Mesenchymal stem cell (in vitro differentiated cells and primary cell): Measurements from ENCODE around the gene SV2B.

Experiments
- DNase-seq: peaks from one replicate; pipeline ENCODE4 v3.0.0-alpha.2; 2013
- H2AFZ ChIP-seq: one replicate; pipeline ENCODE4 v1.6.1; 2013; ENCODE audit warnings: low read depth, mild to moderate bottlenecking, control low read depth, inconsistent platforms, low read length, moderate library complexity
- H2AK5ac ChIP-seq: 2 replicates; pipeline ENCODE4 v1.6.1; 2013; ENCODE audit warnings: low read length, moderate library complexity, mild to moderate bottlenecking, inconsistent platforms; ENCODE audit not compliant: severe bottlenecking
- H2BK120ac ChIP-seq: one replicate; pipeline ENCODE4 v1.6.1; 2013; ENCODE audit warnings: low read depth, mild to moderate bottlenecking, inconsistent platforms, low read length, moderate library complexity
- H2BK12ac ChIP-seq, 2 experiments: one replicate each; pipeline ENCODE4 v1.6.1; 2013; ENCODE audit warnings: inconsistent platforms in 2 of 2, low read length in 2 of 2, mild to moderate bottlenecking in 2 of 2, moderate library complexity in 2 of 2, control low read depth in 1 of 2
- H2BK15ac ChIP-seq: one replicate; pipeline ENCODE4 v1.6.1; 2013; ENCODE audit warnings: mild to moderate bottlenecking, low read depth, inconsistent platforms; ENCODE audit not compliant: poor library complexity, severe bottlenecking
- H2BK5ac ChIP-seq: 2 replicates; pipeline ENCODE4 v1.6.1; 2013; ENCODE audit warnings: low read depth, mild to moderate bottlenecking, low read length, control low read depth, inconsistent platforms; ENCODE audit not compliant: poor library complexity, severe bottlenecking
- H3K14ac ChIP-seq, 2 experiments: one replicate each; pipeline ENCODE4 v1.6.1; 2013; ENCODE audit warnings: inconsistent platforms in 2 of 2, low read length in 2 of 2, control low read depth in 1 of 2, mild to moderate bottlenecking in 1 of 2, moderate library complexity in 1 of 2
- H3K18ac ChIP-seq, 2 experiments: one replicate each; pipeline ENCODE4 v1.6.1; 2013; ENCODE audit warnings: inconsistent platforms in 2 of 2, low read length in 2 of 2, control low read depth in 1 of 2, low read depth in 1 of 2, mild to moderate bottlenecking in 1 of 2
- H3K23ac ChIP-seq, 2 experiments: one replicate each; pipeline ENCODE4 v1.6.1; 2013; ENCODE audit warnings: inconsistent platforms in 2 of 2, low read length in 2 of 2, mild to moderate bottlenecking in 2 of 2, moderate library complexity in 2 of 2, control low read depth in 1 of 2
- H3K27ac ChIP-seq: 2 replicates; pipeline ENCODE4 v1.5.1; 2013; ENCODE audit warnings: mild to moderate bottlenecking, moderate library complexity, low read length, control low read depth, inconsistent platforms; ENCODE audit not compliant: poor library complexity, severe bottlenecking
- H3K27me3 ChIP-seq, 2 experiments: 2 replicates each; pipeline versions ENCODE4 v1.6.1 to v1.7.0; 2013; ENCODE audit warnings: low read length in 2 of 2, mild to moderate bottlenecking in 2 of 2, moderate library complexity in 2 of 2, control low read depth in 1 of 2, inconsistent platforms in 1 of 2; ENCODE audit not compliant: control insufficient read depth in 1 of 2, insufficient read depth in 1 of 2
- H3K36me3 ChIP-seq, 2 experiments: 2 replicates each; pipeline versions ENCODE4 v1.6.1 to v1.7.0; 2013; ENCODE audit warnings: low read length in 2 of 2, control low read depth in 1 of 2, inconsistent platforms in 1 of 2, low read depth in 1 of 2, mild to moderate bottlenecking in 1 of 2; ENCODE audit not compliant: insufficient read depth in 2 of 2, control insufficient read depth in 1 of 2
- H3K4ac ChIP-seq, 2 experiments: one replicate each; pipeline ENCODE4 v1.6.1; 2013; ENCODE audit warnings: inconsistent platforms in 2 of 2, low read length in 2 of 2, mild to moderate bottlenecking in 2 of 2, moderate library complexity in 2 of 2, control low read depth in 1 of 2, low read depth in 1 of 2
- H3K4me1 ChIP-seq: 2 replicates; pipeline ENCODE4 v1.6.1; 2013; ENCODE audit warnings: low read depth, low read length, control low read depth; ENCODE audit not compliant: control insufficient read depth, insufficient read depth
- H3K4me2 ChIP-seq: 2 replicates; pipeline ENCODE4 v1.6.1; 2013; ENCODE audit warnings: low read length, mild to moderate bottlenecking, inconsistent platforms; ENCODE audit not compliant: poor library complexity, severe bottlenecking
- H3K4me3 ChIP-seq, 2 experiments: 2 replicates each; pipeline versions ENCODE4 v1.5.1 to v1.7.0; 2013; ENCODE audit warnings: low read length in 2 of 2, mild to moderate bottlenecking in 2 of 2, control low read depth in 1 of 2, low read depth in 1 of 2; ENCODE audit not compliant: insufficient read depth in 1 of 2
- H3K79me1 ChIP-seq: replicated peaks from 2 replicates; pipeline ENCODE4 v1.6.1; 2013; ENCODE audit warnings: mild to moderate bottlenecking, control low read depth, low read length, inconsistent platforms; ENCODE audit not compliant: poor library complexity, severe bottlenecking
- H3K9ac ChIP-seq: 2 replicates; pipeline ENCODE4 v1.7.0; 2013; ENCODE audit warnings: mild to moderate bottlenecking, low read length, moderate library complexity
- H3K9me3 ChIP-seq: 2 replicates; pipeline ENCODE4 v1.7.0; 2013; ENCODE audit warnings: mild to moderate bottlenecking, low read length; ENCODE audit not compliant: control insufficient read depth
- H4K8ac ChIP-seq: one replicate; pipeline ENCODE4 v1.6.1; 2013; ENCODE audit warnings: inconsistent platforms, mild to moderate bottlenecking, low read length, moderate library complexity
- H4K91ac ChIP-seq: one replicate; pipeline ENCODE4 v1.6.1; 2013; ENCODE audit warnings: mild to moderate bottlenecking, low read length, inconsistent platforms
- WGBS: methylation state at CpG from one replicate; pipeline ENCODE4 v1.1.7; 2013; ENCODE audit warnings: mixed read lengths; 5-methylcytosine and 5-hydroxymethylcytosine counted together

SV2B gene

GRCh38 chr15:91200101-91200754 is 100.2 kb downstream of the SV2B start:
- no peaks in the 10 kb centered on the region for H3K36me3 ChIP-seq
- no peak overlapping the region for H2AFZ ChIP-seq
- no peaks in the 10 kb centered on the region for H3K4me1 ChIP-seq
- H3K4ac ChIP-seq: no peak overlapping the region
- no peak overlapping the region for H3K9ac ChIP-seq
- H2BK12ac ChIP-seq: no peak overlapping the region
- H2BK15ac ChIP-seq: no peak overlapping the region
- no peak for DNase-seq
- H3K79me1 ChIP-seq: no peaks in the 10 kb centered on the region
- H2BK120ac ChIP-seq: no peak overlapping the region
- no peak overlapping the region for H4K8ac ChIP-seq
- 84% methylated on average over 4 of the region's 5 CpGs for WGBS
- H3K23ac ChIP-seq: no peak overlapping the region
- no peak overlapping the region for H3K18ac ChIP-seq
- H3K4me2 ChIP-seq: no peak overlapping the region
- H2AK5ac ChIP-seq: no peak overlapping the region
- no peak overlapping the region for H3K27ac ChIP-seq
- no peak overlapping the region for H3K4me3 ChIP-seq
- H3K9me3 ChIP-seq: no peaks in the 10 kb centered on the region
- no peak overlapping the region for H2BK5ac ChIP-seq
- no peak overlapping the region for H3K14ac ChIP-seq
- no peak overlapping the region for H4K91ac ChIP-seq
- H3K27me3 ChIP-seq: peaks cover 0 to 9% of the 10 kb centered on the region in 2 experiments

- DNase-seq: no peak
- Histone ChIP-seq H4K91ac (no peak overlapping the region), H3K4me2 (no peak overlapping the region), H3K4me1 (no peaks in the 10 kb centered on the region), H2BK12ac (no peak overlapping the region), H2AFZ (no peak overlapping the region), H2BK5ac (no peak overlapping the region), H2BK15ac (no peak overlapping the region), H3K27ac (no peak overlapping the region), H2BK120ac (no peak overlapping the region), H3K9ac (no peak overlapping the region), H4K8ac (no peak overlapping the region), H3K18ac (no peak overlapping the region), H3K4ac (no peak overlapping the region), H3K9me3 (no peaks in the 10 kb centered on the region), H3K23ac (no peak overlapping the region), H3K27me3 (peaks cover 0 to 12% of the 10 kb centered on the region in 2 experiments), H3K36me3 (no peaks in the 10 kb centered on the region), H2AK5ac (no peak overlapping the region), H3K4me3 (no peak overlapping the region), H3K79me1 (no peaks in the 10 kb centered on the region), H3K14ac (no peak overlapping the region)
Measured at GRCh38 chr15:91202510-91203102, 102.5 kb downstream of the SV2B start.

- Histone ChIP-seq H3K27me3 (peaks cover 0 to 16% of the 10 kb centered on the region in 2 experiments), H3K18ac (no peak overlapping the region), H3K36me3 (no peaks in the 10 kb centered on the region), H4K91ac (no peak overlapping the region), H3K27ac (no peak overlapping the region), H2BK5ac (no peak overlapping the region), H3K14ac (no peak overlapping the region), H2BK15ac (no peak overlapping the region), H3K79me1 (no peaks in the 10 kb centered on the region), H3K4me3 (no peak overlapping the region), H2AK5ac (no peak overlapping the region), H3K23ac (no peak overlapping the region), H3K9me3 (no peaks in the 10 kb centered on the region), H2BK12ac (no peak overlapping the region), H3K4me2 (no peak overlapping the region), H2BK120ac (no peak overlapping the region), H3K4ac (no peak overlapping the region), H3K9ac (no peak overlapping the region), H2AFZ (no peak overlapping the region), H3K4me1 (no peaks in the 10 kb centered on the region), H4K8ac (no peak overlapping the region)
- no peak for DNase-seq
- 82% methylated on average over 3 of the region's 7 CpGs for WGBS
Measured at GRCh38 chr15:91203619-91204203, 103.7 kb downstream of the SV2B start.

- 73% methylated on average over 1 of the region's 1 CpG for WGBS
- Histone ChIP-seq H2AK5ac (no peak overlapping the region), H3K18ac (no peak overlapping the region), H2BK120ac (no peak overlapping the region), H3K4ac (no peak overlapping the region), H2BK5ac (no peak overlapping the region), H2AFZ (no peak overlapping the region), H3K14ac (no peak overlapping the region), H2BK15ac (no peak overlapping the region), H4K91ac (no peak overlapping the region), H3K9me3 (no peaks in the 10 kb centered on the region), H3K79me1 (no peaks in the 10 kb centered on the region), H3K27me3 (peaks cover 0 to 24% of the 10 kb centered on the region in 2 experiments), H3K4me1 (no peaks in the 10 kb centered on the region), H3K23ac (no peak overlapping the region), H3K27ac (no peak overlapping the region), H3K4me3 (no peak overlapping the region), H3K36me3 (no peaks in the 10 kb centered on the region), H3K9ac (no peak overlapping the region), H3K4me2 (no peak overlapping the region), H4K8ac (no peak overlapping the region), H2BK12ac (no peak overlapping the region)
- no peak for DNase-seq
Measured at GRCh38 chr15:91208371-91208770, 108.3 kb downstream of the SV2B start.
